Suprapubic skin (tissue), 4 donors: ENCODE measurements around the gene ADAMTS12.

Experiments used
- CTCF ChIP-seq, 2 donors: fragments of 200-600 bp in 1 of 2; fragments of 450-650 bp in 1 of 2; sonication (generic) in 1 of 2; IDR thresholded peaks; one replicate each; pipeline ENCODE4 v1.5.1; 2016 to 2019; ENCODE audit warnings: antibody characterized with exemption in 2 of 2, mild to moderate bottlenecking in 1 of 2, moderate library complexity in 1 of 2
- EP300 ChIP-seq: sonication (generic); formaldehyde crosslinking; IDR thresholded peaks from one replicate; pipeline ENCODE4 v1.6.1; 2017; ENCODE audit warnings: antibody characterized with exemption
- POLR2A ChIP-seq, 2 donors: fragments of 450-650 bp; IDR thresholded peaks; one replicate each; pipeline ENCODE4 v1.6.1; 2017; ENCODE audit warnings: antibody characterized with exemption in 2 of 2, mild to moderate bottlenecking in 2 of 2, moderate library complexity in 2 of 2
- POLR2AphosphoS5 ChIP-seq, 3 donors: sonication (generic); formaldehyde crosslinking; IDR thresholded peaks; one replicate each; pipeline ENCODE4 v1.6.1; 2017; ENCODE audit warnings: antibody characterized with exemption in 3 of 3

GRCh38 chr5:33482335-33482734 lies 409.5 kb downstream of the ADAMTS12 start:
- TF ChIP-seq CTCF (IDR thresholded peaks at IDR 0.05) (no peak), POLR2A (IDR thresholded peaks at IDR 0.05) (no peak), POLR2AphosphoS5 (IDR thresholded peaks at IDR 0.05) (no peak), EP300 (no peak)
